H9 (cell line): ENCODE results near the gene ZNF3. TPM values are rescaled to one million over a fixed set of nuclear protein-coding genes. Genes with fewer than 3 reads are reported as not detected.

ENCODE experiments used
- DNase-seq: peaks from one replicate; pipeline ENCODE4 v3.0.0-alpha.2; 2017
- H2AFZ ChIP-seq: one replicate; pipeline ENCODE4 v1.6.1; 2013; ENCODE audit warnings: mild to moderate bottlenecking, low read length, control low read depth, moderate library complexity
- H2AK5ac ChIP-seq: 2 replicates; pipeline ENCODE4 v1.6.1; 2013; ENCODE audit warnings: low read length, control low read depth, mixed read lengths; ENCODE audit not compliant: insufficient read length
- H2BK120ac ChIP-seq: one replicate; pipeline ENCODE4 v1.6.1; 2013; ENCODE audit warnings: low read depth, mild to moderate bottlenecking, low read length, control low read depth, inconsistent platforms; ENCODE audit not compliant: poor library complexity, severe bottlenecking
- H2BK12ac ChIP-seq: 2 replicates; pipeline ENCODE4 v1.6.1; 2013; ENCODE audit warnings: low read length, control low read depth, mixed read lengths, low read depth; ENCODE audit not compliant: insufficient read length
- H2BK15ac ChIP-seq: 2 replicates; pipeline ENCODE4 v1.6.1; 2013; ENCODE audit warnings: low read depth, low read length, control low read depth
- H2BK20ac ChIP-seq: one replicate; pipeline ENCODE4 v1.6.1; 2013; ENCODE audit warnings: low read depth, mild to moderate bottlenecking, low read length, control low read depth, inconsistent platforms; ENCODE audit not compliant: poor library complexity, severe bottlenecking
- H2BK5ac ChIP-seq: 2 replicates; pipeline ENCODE4 v1.6.1; 2013; ENCODE audit warnings: low read length, control low read depth, mixed read lengths; ENCODE audit not compliant: insufficient read length
- H3K14ac ChIP-seq: 2 replicates; pipeline ENCODE4 v1.6.1; 2013; ENCODE audit warnings: low read length, control low read depth; ENCODE audit not compliant: insufficient read depth
- H3K18ac ChIP-seq: 2 replicates; pipeline ENCODE4 v1.6.1; 2013; ENCODE audit warnings: low read depth, mild to moderate bottlenecking, mixed read lengths, low read length, control low read depth; ENCODE audit not compliant: insufficient read length
- H3K23ac ChIP-seq: 2 replicates; pipeline ENCODE4 v1.6.1; 2013; ENCODE audit warnings: low read length, control low read depth, mixed read lengths, low read depth; ENCODE audit not compliant: insufficient read length
- H3K23me2 ChIP-seq: 2 replicates; pipeline ENCODE4 v1.6.1; 2013; ENCODE audit warnings: low read depth, mild to moderate bottlenecking, mixed read lengths, low read length, control low read depth; ENCODE audit not compliant: insufficient read length, poor library complexity, severe bottlenecking
- H3K27ac ChIP-seq: 2 replicates; pipeline ENCODE4 v1.5.1; 2013; ENCODE audit warnings: low read length, control low read depth, mixed read lengths, low read depth; ENCODE audit not compliant: insufficient read length
- H3K27me3 ChIP-seq: 2 replicates; pipeline ENCODE4 v1.6.1; 2013; ENCODE audit warnings: low read length, control low read depth, inconsistent platforms; ENCODE audit not compliant: insufficient read depth
- H3K4ac ChIP-seq: 2 replicates; pipeline ENCODE4 v1.6.1; 2013; ENCODE audit warnings: low read depth, mild to moderate bottlenecking, control low read depth, inconsistent platforms, low read length, moderate library complexity
- H3K4me1 ChIP-seq: 2 replicates; pipeline ENCODE4 v1.6.1; 2013; ENCODE audit warnings: low read length, control low read depth, inconsistent platforms; ENCODE audit not compliant: insufficient read depth
- H3K4me2 ChIP-seq: 2 replicates; pipeline ENCODE4 v1.6.1; 2013; ENCODE audit warnings: low read length, control low read depth, mixed read lengths; ENCODE audit not compliant: insufficient read length, insufficient read depth
- H3K56ac ChIP-seq: 2 replicates; pipeline ENCODE4 v1.6.1; 2013; ENCODE audit warnings: low read depth, mild to moderate bottlenecking, mixed read lengths, low read length, control low read depth; ENCODE audit not compliant: insufficient read length
- H3K79me1 ChIP-seq: 2 replicates; pipeline ENCODE4 v1.6.1; 2013; ENCODE audit warnings: low read depth, mild to moderate bottlenecking, moderate library complexity, low read length, control low read depth, inconsistent platforms; ENCODE audit not compliant: insufficient read depth, poor library complexity, severe bottlenecking
- H3K79me2 ChIP-seq: 2 replicates; pipeline ENCODE4 v1.6.1; 2013; ENCODE audit warnings: low read length, control low read depth, inconsistent platforms; ENCODE audit not compliant: insufficient read depth
- H3K9ac ChIP-seq: 2 replicates; pipeline ENCODE4 v1.6.1; 2013; ENCODE audit warnings: low read length, control low read depth, mixed read lengths; ENCODE audit not compliant: insufficient read length; ENCODE audit errors: extremely low read depth
- H3K9me3 ChIP-seq: one replicate; pipeline ENCODE4 v1.6.1; 2013; ENCODE audit warnings: low read depth, low read length, inconsistent platforms; ENCODE audit not compliant: control insufficient read depth
- H3T11ph ChIP-seq: one replicate; pipeline ENCODE4 v1.6.1; 2013; ENCODE audit warnings: mild to moderate bottlenecking, low read length, control low read depth, inconsistent platforms
- H4K20me1 ChIP-seq: one replicate; pipeline ENCODE4 v1.6.1; 2013; ENCODE audit not compliant: control insufficient read depth, insufficient read length, insufficient read depth
- H4K5ac ChIP-seq: 2 replicates; pipeline ENCODE4 v1.6.1; 2013; ENCODE audit warnings: low read depth, mild to moderate bottlenecking, mixed read lengths, low read length, control low read depth; ENCODE audit not compliant: insufficient read length
- H4K8ac ChIP-seq: replicated peaks from 2 replicates; pipeline ENCODE4 v1.6.1; 2013; ENCODE audit warnings: low read length, control low read depth, mixed read lengths, low read depth; ENCODE audit not compliant: insufficient read length
- H4K91ac ChIP-seq: 2 replicates; pipeline ENCODE4 v1.6.1; 2013; ENCODE audit warnings: low read depth, mild to moderate bottlenecking, moderate library complexity, mixed read lengths, low read length, control low read depth; ENCODE audit not compliant: insufficient read length
- H3K27ac Mint-ChIP-seq, 3 experiments: 2 replicates in 2 of 3; 3 replicates in 1 of 3; pipeline ENCODE4 v1.8.0; 2020 to 2021; ENCODE audit warnings: mixed read lengths in 3 of 3, mild to moderate bottlenecking in 1 of 3, moderate library complexity in 1 of 3
- H3K27me3 Mint-ChIP-seq: 2 replicates; pipeline ENCODE4 v1.8.0; 2021; ENCODE audit warnings: low read depth, mild to moderate bottlenecking, moderate library complexity, mixed read lengths
- H3K36me3 Mint-ChIP-seq, 3 experiments: 2 replicates in 2 of 3; 3 replicates in 1 of 3; pipeline ENCODE4 v1.8.0; 2020 to 2021; ENCODE audit warnings: low read depth in 3 of 3, mixed read lengths in 3 of 3; ENCODE audit not compliant: insufficient read depth in 1 of 3
- H3K4me1 Mint-ChIP-seq, 2 experiments: 2 replicates each; pipeline ENCODE4 v1.8.0; 2020; ENCODE audit warnings: mixed read lengths in 2 of 2
- H3K4me3 Mint-ChIP-seq, 2 experiments: 2 replicates in 1 of 2; 3 replicates in 1 of 2; pipeline ENCODE4 v1.8.0; 2020 to 2021; ENCODE audit warnings: mild to moderate bottlenecking in 2 of 2, mixed read lengths in 2 of 2, moderate library complexity in 1 of 2
- H3K9me3 Mint-ChIP-seq, 2 experiments: 2 replicates in 1 of 2; 3 replicates in 1 of 2; pipeline ENCODE4 v1.8.0; 2020; ENCODE audit warnings: mild to moderate bottlenecking in 2 of 2, mixed read lengths in 2 of 2, moderate library complexity in 1 of 2
- WGBS: extraction: QIAGEN DNeasy Blood & Tissue Kit; methylation state at CpG from one replicate; pipeline ENCODE4 v1.1.7; 2013; ENCODE audit warnings: missing lambda C conversion rate, low lambda C conversion rate, mixed read lengths; ENCODE audit not compliant: insufficient read length; ENCODE audit errors: extremely low coverage; 5-methylcytosine and 5-hydroxymethylcytosine counted together
- total RNA-seq: library from RNA; stranded (reverse); gene quantifications from 2 replicates; pipeline ENCODE4 v1.2.1, GENCODE V29; 2021
- TF ChIP-seq, protein P1 (sequence below): fragments of 200-600 bp; sonication (generic); conservative IDR thresholded peaks from 3 replicates; pipeline ENCODE4 v1.8.0; 2021; ENCODE audit warnings: antibody characterized with exemption, mild to moderate bottlenecking

ZNF3 gene
- total RNA-seq, 1 experiment from 2014 or later: 60.4 TPM

DNA sequence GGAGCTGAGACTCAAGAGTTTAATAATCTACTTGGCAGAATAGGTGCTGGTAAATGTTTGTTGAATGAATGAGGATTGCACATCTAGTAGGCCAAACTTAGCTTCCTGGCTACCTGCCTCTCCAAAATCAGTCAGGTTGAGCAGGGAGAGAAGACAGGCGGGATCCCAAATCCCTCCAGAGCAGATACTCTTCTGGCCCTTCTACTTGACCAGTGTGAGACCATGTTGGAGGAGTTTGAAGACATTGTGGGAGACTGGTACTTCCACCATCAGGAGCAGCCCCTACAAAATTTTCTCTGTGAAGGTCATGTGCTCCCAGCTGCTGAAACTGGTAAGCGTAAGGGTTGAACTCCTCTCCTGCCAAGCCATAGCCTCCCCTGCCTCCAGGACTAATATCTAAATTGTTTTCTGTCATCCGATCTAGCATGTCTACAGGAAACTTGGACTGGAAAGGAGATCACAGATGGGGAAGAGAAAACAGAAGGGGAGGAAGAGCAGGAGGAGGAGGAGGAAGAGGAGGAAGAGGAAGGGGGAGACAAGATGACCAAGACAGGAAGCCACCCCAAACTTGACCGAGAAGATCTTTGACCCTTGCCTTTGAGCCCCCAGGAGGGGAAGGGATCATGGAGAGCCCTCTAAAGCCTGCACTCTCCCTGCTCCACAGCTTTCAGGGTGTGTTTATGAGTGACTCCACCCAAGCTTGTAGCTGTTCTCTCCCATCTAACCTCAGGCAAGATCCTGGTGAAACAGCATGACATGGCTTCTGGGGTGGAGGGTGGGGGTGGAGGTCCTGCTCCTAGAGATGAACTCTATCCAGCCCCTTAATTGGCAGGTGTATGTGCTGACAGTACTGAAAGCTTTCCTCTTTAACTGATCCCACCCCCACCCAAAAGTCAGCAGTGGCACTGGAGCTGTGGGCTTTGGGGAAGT, 43.0 kb upstream of the ZNF3 start:
- no peak overlapping the region for H3K18ac ChIP-seq
- Mint-ChIP-seq H3K9me3 (no peaks in the 10 kb centered on the region), H3K4me1 (peaks cover 15 to 25% of the 10 kb centered on the region in 2 experiments), H3K4me3 (peak overlapping the region; percentile 2 to 11; a peak in 2 of 5 replicates), H3K36me3 (peaks cover 2 to 14% (median 9%) of the 10 kb centered on the region in 3 experiments; a peak in 4 of 7 replicates), H3K27me3 (peaks cover 15% of the 10 kb centered on the region), H3K27ac (peak overlapping the region in 2 of 3 experiments; percentile 18 to 71; a peak in 2 of 7 replicates)
- H3K9me3 ChIP-seq: no peaks in the 10 kb centered on the region
- DNase-seq: no peak
- H3T11ph ChIP-seq: no peak overlapping the region
- H3K27me3 ChIP-seq: no peaks in the 10 kb centered on the region
- H2BK15ac ChIP-seq: no peak overlapping the region
- no peak overlapping the region for H2BK12ac ChIP-seq
- no peak overlapping the region for H4K91ac ChIP-seq
- no peak overlapping the region for H4K8ac ChIP-seq
- no CpG with 5 or more reads among the region's 4 CpGs for WGBS
- no peak overlapping the region for H3K56ac ChIP-seq
- no peak overlapping the region for H2AFZ ChIP-seq
- peaks cover 15% of the 10 kb centered on the region for H3K23me2 ChIP-seq
- TF ChIP-seq, protein P1, sequence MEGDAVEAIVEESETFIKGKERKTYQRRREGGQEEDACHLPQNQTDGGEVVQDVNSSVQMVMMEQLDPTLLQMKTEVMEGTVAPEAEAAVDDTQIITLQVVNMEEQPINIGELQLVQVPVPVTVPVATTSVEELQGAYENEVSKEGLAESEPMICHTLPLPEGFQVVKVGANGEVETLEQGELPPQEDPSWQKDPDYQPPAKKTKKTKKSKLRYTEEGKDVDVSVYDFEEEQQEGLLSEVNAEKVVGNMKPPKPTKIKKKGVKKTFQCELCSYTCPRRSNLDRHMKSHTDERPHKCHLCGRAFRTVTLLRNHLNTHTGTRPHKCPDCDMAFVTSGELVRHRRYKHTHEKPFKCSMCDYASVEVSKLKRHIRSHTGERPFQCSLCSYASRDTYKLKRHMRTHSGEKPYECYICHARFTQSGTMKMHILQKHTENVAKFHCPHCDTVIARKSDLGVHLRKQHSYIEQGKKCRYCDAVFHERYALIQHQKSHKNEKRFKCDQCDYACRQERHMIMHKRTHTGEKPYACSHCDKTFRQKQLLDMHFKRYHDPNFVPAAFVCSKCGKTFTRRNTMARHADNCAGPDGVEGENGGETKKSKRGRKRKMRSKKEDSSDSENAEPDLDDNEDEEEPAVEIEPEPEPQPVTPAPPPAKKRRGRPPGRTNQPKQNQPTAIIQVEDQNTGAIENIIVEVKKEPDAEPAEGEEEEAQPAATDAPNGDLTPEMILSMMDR: no peak
- no peak overlapping the region for H3K14ac ChIP-seq
- no peak overlapping the region for H4K5ac ChIP-seq
- no peak overlapping the region for H2BK20ac ChIP-seq
- H3K4ac ChIP-seq: no peak overlapping the region
- H2BK120ac ChIP-seq: no peak overlapping the region
- H3K9ac ChIP-seq: no peak overlapping the region
- no peaks in the 10 kb centered on the region; the same call in 1 of the 2 replicates for H3K4me1 ChIP-seq
- no peak overlapping the region for H3K23ac ChIP-seq
- no peak overlapping the region for H3K4me2 ChIP-seq
- no peaks in the 10 kb centered on the region for H3K79me1 ChIP-seq
- H3K79me2 ChIP-seq: no peaks in the 10 kb centered on the region
- no peak overlapping the region for H2BK5ac ChIP-seq
- no peak overlapping the region for H3K27ac ChIP-seq
- no peaks in the 10 kb centered on the region for H4K20me1 ChIP-seq
- H2AK5ac ChIP-seq: no peak overlapping the region
